ENCODE measurements around the gene SYCE3. TPM values are rescaled to one million over a fixed set of nuclear protein-coding genes. Genes with fewer than 3 reads are reported as not detected.
"Not testable (repeated sequence)": the region's sequence is repeated elsewhere in the genome, so short reads cannot be mapped to it uniquely, and the experiment has no call there.

SYCE3 gene
- total RNA-seq, 1 donor from 2014 or later, result 0.62 TPM

DNA sequence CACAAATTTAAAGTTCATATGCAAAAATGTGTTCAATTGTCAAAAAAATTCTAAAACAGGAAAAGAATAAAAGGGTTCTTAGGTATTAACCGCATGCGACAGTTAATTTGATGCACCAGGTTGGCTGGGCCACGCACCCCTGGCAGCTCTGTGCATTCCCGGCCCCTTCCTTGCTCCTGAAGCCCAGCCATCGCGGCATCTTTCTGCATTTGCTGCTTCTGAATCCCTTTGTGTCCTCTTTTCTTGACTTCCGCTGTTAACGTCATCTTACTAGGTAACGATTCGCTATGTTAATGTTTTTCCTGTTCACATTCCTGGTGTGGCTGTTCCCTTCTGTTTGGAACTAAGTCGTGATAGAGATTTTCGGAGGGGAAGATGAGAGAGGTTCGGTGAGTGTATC is 25.0 kb downstream of the SYCE3 start:
- H3K4me3 Mint-ChIP-seq (ENCODE audit: low read depth), result no peak overlapping the region
- H3K27me3 Mint-ChIP-seq (ENCODE audit: low read depth), result no peaks in the 10 kb centered on the region
- DNase-seq (ENCODE audit: low spot score), result no peak
- H3K9me3 Mint-ChIP-seq, result no peaks in the 10 kb centered on the region
- H3K4me1 Mint-ChIP-seq (ENCODE audit: low read depth), result peaks cover 65% of the 10 kb centered on the region
- no peaks in the 10 kb centered on the region for H3K36me3 Mint-ChIP-seq (ENCODE audit: low read depth)
- intact Hi-C loops (cut with micrococcal nuclease), result loop anchor here (2.0 kb wide), 1 partner anchor 83 kb away; no protein-coding TSS in a partner anchor
- peak overlapping the region; percentile 81 for H3K27ac Mint-ChIP-seq

DNA sequence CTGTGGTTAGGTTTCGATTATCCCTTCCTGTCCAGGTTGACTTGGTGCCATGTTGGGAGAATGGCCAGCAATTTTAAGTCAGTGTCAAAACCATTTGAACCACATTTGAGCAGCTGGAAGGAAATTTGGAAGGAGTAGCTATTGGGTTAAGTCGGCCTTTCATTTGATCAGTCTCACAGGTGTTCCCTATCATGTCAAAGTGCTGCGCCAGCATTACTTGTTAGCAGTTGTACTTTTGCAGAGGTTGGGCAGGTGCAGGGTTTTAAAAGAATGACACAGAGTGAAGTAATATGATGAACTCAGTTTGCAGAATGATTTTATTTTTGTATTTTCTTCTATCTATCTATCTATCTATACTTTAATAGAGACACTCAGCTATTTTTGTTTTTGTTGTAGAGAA is 26.5 kb downstream of the SYCE3 start:
- intact Hi-C loops (cut with micrococcal nuclease), result no loop called here
- Mint-ChIP-seq H3K27ac (no peak overlapping the region), H3K4me3 (ENCODE audit: low read depth) (no peak overlapping the region), H3K9me3 (no peaks in the 10 kb centered on the region), H3K27me3 (ENCODE audit: low read depth) (no peaks in the 10 kb centered on the region), H3K36me3 (ENCODE audit: low read depth) (no peaks in the 10 kb centered on the region), H3K4me1 (ENCODE audit: low read depth) (peaks cover 53% of the 10 kb centered on the region)
- no peak for DNase-seq (ENCODE audit: low spot score)

DNA sequence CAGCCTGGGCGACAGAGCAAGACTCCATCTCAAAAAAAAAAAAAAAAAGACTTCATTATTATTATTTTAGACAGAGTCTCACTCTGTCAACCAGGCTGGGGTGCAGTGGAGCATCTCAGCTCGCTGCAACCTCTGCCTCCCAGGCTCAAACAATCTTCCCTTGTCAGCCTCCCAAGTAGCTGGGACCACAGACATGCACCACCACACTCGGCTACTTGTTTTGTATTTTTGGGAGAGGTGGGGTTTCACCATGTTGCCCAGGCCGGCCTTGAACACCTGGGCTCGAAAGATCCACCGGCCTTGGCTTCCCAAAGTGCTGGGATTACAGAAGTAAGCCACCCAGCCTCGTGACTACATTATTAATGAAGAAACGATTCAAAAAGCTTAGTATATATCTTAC is 27.6 kb downstream of the SYCE3 start:
- intact Hi-C loops (cut with micrococcal nuclease), result no loop called here
- DNase-seq (ENCODE audit: low spot score), result no peak
- Mint-ChIP-seq H3K4me3 (ENCODE audit: low read depth) (no peak overlapping the region), H3K27me3 (ENCODE audit: low read depth) (no peaks in the 10 kb centered on the region), H3K36me3 (ENCODE audit: low read depth) (no peaks in the 10 kb centered on the region), H3K9me3 (no peaks in the 10 kb centered on the region), H3K27ac (no peak overlapping the region), H3K4me1 (ENCODE audit: low read depth) (peaks cover 44% of the 10 kb centered on the region)

DNA sequence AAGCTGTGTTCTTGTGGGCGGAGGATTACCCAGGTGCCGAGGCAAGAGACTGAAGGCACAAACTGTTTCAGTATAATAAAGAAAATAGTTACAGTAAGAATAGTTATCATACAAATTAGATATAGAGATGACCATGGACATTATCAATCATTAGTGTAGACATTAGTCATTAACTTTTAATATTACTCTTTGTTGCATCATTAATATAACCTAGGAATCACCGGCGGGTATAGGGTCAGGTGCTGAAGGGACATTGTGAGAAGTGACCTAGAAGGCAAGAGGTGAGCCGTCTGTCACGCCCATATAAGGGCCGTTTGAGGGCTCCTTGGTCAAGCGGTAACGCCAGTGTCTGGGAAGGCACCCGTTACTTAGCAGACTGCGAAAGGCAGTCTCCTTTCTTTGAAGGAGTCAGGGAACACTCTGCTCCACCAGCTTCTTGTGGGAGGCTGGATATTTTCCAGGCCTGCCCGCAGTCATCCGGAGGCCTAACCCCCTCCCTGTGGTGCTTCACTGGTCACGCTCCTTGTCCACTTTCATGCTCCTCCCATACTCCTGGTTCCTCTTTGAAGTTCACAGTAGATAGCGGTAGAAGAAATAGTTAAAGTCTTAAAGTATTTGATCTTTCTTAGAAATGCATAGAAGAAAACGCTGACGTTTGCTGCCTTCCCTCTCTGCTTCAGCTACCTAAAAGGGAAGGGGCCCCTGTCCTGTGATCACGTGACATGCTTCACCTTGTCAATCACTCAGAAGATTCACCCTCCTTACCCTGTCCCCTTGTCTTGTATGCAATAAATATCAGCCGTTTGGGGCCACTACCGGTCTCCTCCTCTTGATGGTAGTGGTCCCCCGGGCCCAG is 28.6 kb downstream of the SYCE3 start:
- not testable (repeated sequence) for H3K27me3 Mint-ChIP-seq (ENCODE audit: low read depth); DNase-seq (ENCODE audit: low spot score)
- H3K4me1 Mint-ChIP-seq (ENCODE audit: low read depth), result peaks cover 35% of the 10 kb centered on the region

DNA sequence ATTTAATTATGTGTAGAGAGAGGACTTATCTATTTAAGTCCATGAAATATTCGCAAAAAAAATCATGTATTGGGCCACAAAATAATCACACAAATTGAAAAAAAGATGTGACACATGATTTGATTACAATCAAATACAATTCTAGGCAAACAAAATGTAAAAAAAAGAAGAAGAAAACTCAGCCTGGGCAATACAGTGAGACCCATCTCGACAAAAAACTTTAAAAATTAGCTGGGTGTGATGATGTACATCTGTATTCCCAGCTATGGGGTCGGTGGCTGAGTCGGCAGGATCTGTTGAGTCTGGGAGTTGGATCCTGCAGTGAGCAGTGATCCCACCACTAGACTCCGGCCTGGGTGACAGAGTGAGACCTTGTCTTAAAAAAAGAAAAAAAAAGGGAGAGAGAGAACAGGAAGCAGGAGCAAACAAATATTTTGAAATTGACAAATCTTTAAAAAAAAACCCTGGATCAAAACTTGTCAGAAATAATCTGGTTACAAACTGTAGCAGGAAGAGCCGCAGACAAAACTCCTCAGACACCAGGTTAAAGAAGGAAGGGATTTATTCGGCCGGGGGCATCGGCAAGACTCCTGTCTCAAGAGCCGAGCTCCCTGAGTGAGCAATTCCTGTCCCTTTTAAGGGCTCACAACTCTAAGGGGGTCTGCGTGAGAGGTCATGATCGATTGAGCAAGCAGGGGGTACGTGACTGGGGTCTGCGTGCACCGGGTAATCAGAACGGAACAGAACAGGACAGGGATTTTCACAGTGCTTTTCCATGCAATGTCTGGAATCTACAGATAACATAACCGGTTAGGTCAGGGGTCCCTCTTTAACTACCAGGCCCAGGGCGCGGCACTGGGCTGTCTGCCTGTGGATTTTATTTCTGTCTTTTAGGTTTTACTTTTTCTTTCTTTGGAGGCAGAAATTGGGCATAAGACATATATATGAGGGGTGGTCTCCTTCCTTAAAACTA is 29.6 kb downstream of the SYCE3 start:
- intact Hi-C loops (cut with micrococcal nuclease), result no loop called here
- Mint-ChIP-seq H3K4me3 (ENCODE audit: low read depth) (peak overlapping the region; percentile 91), H3K9me3 (no peaks in the 10 kb centered on the region), H3K36me3 (ENCODE audit: low read depth) (peaks cover 5% of the 10 kb centered on the region), H3K4me1 (ENCODE audit: low read depth) (peaks cover 34% of the 10 kb centered on the region), H3K27me3 (ENCODE audit: low read depth) (no peaks in the 10 kb centered on the region), H3K27ac (peak overlapping the region; percentile 81)
- no peak for DNase-seq (ENCODE audit: low spot score)

More for the DNA sequence above, 28.6 kb downstream of the SYCE3 start:
- H3K4me3 Mint-ChIP-seq (ENCODE audit: low read depth); intact Hi-C loops (cut with micrococcal nuclease); H3K9me3 Mint-ChIP-seq; H3K36me3 Mint-ChIP-seq (ENCODE audit: low read depth): not testable (repeated sequence)
- peak overlapping the region; percentile 21 for H3K27ac Mint-ChIP-seq

DNA sequence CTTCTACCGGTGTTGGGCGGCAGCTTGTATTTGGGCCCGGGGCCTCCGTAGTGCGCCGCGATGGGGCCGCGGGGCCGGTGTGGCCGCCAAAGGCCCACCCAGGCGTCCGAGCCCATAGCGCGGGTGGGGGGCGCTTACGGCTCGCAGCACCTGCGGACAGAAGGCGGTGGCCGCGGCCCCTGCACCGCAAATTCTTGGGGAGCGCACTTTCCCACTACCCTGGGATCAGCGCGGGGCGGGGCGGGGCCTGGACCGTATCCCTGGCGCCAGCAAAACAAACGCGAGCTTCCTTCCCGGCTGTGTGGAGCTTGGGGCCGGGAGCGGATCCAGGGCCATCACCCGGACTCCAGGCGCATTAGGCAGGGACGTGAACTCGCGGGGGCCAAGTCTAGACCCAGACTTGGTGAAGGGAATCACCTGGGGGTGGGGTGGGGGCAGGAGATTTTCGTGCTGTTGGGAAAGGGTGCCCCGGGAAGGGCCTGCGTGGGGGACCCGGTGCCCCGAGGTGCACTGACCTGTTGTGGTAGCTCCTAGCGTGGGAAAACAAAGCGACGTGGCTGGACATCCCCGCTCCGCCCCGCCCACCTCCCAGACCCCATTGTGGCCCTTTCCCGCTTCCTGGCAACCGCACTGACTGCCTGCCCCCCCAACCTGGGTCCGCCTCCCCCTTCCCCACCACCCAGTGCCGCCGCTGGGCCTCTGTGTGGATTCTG is 30.6 kb downstream of the SYCE3 start:
- peak; percentile 14 for DNase-seq (ENCODE audit: low spot score)
- Mint-ChIP-seq H3K27ac (peak overlapping the region; percentile 98), H3K4me1 (ENCODE audit: low read depth) (peaks cover 37% of the 10 kb centered on the region), H3K27me3 (ENCODE audit: low read depth) (no peaks in the 10 kb centered on the region), H3K9me3 (no peaks in the 10 kb centered on the region), H3K36me3 (ENCODE audit: low read depth) (peaks cover 12% of the 10 kb centered on the region), H3K4me3 (ENCODE audit: low read depth) (peak overlapping the region; percentile 91)
- intact Hi-C loops (cut with micrococcal nuclease), result loop anchor here (1.0 to 2.0 kb wide), 4 partner anchors 7 to 89 kb away; partner anchors contain the start of genes CHKB and KLHDC7B

DNA sequence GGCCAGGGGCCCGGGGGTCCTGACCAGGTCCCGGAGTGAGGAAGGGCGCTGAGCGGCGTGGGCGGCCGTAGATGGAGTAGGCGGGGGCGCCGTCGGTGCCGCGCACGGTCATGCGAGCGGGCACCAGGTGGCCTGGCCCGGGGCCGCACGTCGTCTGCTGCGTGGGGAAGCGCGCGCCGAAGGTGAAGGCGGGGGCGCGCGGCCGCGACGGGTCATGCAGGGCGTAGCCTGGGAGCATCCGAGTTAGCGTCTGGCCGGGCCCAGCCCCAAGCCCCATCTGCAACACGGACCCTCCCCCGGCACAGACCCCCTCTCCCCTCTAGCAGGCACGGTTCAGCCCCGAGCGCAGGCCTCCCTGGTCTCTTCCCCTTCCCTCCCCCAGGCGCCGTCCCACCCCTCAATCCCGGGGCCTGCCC is 31.2 kb downstream of the SYCE3 start:
- H3K36me3 Mint-ChIP-seq (ENCODE audit: low read depth), result peaks cover 17% of the 10 kb centered on the region
- intact Hi-C loops (cut with micrococcal nuclease), result loop anchor here (1.0 to 2.0 kb wide), 4 partner anchors 8 to 90 kb away; partner anchors contain the start of genes CHKB and KLHDC7B
- DNase-seq (ENCODE audit: low spot score), result peak; percentile 70
- H3K9me3 Mint-ChIP-seq, result no peaks in the 10 kb centered on the region
- H3K27ac Mint-ChIP-seq, result peak overlapping the region; percentile 98
- H3K27me3 Mint-ChIP-seq (ENCODE audit: low read depth), result no peaks in the 10 kb centered on the region
- H3K4me1 Mint-ChIP-seq (ENCODE audit: low read depth), result peaks cover 38% of the 10 kb centered on the region
- H3K4me3 Mint-ChIP-seq (ENCODE audit: low read depth), result peak overlapping the region; percentile 91

DNA sequence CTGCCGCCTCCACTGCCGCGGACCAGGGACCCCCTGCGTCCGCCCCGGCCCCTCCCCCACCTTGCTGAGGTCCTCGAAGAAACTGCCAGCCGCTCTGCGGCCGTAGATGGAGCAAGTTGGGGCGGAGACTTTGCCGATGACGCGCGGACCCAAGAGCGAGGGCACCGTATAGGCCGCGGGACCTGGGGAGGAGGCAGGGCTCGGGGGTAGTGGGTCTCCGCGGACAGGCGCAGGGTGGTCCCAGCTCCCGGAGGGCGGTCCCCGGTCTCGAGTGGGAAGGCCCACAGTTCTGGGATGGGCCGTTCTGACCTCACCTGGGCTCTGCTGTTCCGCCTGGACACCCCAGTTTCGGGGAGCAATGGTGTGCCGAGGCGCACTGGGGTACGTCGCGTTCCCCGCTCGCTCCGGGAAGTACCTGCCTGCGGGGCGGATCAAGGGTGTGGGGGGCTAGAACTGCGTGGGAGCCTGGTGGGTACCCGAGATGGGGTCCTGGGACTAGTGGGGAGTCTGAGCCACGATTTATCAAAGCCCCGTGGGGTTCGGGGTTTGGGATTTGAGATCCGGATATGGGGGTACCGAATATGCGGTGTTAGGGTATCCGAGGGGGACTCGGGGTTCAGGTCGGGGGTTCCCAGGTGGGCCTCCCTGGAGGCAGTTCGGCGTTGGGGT is 31.7 kb downstream of the SYCE3 start:
- Mint-ChIP-seq H3K27ac (peak overlapping the region; percentile 98), H3K9me3 (no peaks in the 10 kb centered on the region), H3K4me1 (ENCODE audit: low read depth) (peaks cover 38% of the 10 kb centered on the region), H3K27me3 (ENCODE audit: low read depth) (no peaks in the 10 kb centered on the region), H3K36me3 (ENCODE audit: low read depth) (peaks cover 17% of the 10 kb centered on the region), H3K4me3 (ENCODE audit: low read depth) (peak overlapping the region; percentile 91)
- intact Hi-C loops (cut with micrococcal nuclease), result loop anchor here (1.0 to 2.0 kb wide), 4 partner anchors 8 to 90 kb away; partner anchors contain the start of genes CHKB and KLHDC7B
- peak; percentile 83 for DNase-seq (ENCODE audit: low spot score)

DNA sequence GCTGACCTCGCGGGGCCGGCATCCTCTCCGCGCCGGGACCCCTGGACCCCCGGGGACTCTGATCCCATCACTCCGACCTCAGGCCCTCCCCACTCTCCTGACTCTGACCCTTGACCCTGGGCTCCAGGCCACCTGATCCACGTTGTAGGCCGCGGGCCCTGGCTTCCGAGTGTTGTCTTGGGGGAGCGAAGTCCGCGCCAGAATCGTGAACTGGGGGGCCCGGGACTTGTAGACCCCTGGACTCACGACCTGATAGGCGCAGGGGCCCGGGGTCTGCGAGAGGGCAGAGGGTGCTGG is 32.2 kb downstream of the SYCE3 start:
- no peaks in the 10 kb centered on the region for H3K9me3 Mint-ChIP-seq
- peak overlapping the region; percentile 91 for H3K4me3 Mint-ChIP-seq (ENCODE audit: low read depth)
- DNase-seq (ENCODE audit: low spot score), result no peak
- H3K27ac Mint-ChIP-seq, result peak overlapping the region; percentile 98
- intact Hi-C loops (cut with micrococcal nuclease), result loop anchor here (2.0 kb wide), 2 partner anchors 14 to 52 kb away; partner anchors contain the start of genes CHKB and KLHDC7B
- H3K27me3 Mint-ChIP-seq (ENCODE audit: low read depth), result no peaks in the 10 kb centered on the region
- H3K36me3 Mint-ChIP-seq (ENCODE audit: low read depth), result peaks cover 17% of the 10 kb centered on the region
- H3K4me1 Mint-ChIP-seq (ENCODE audit: low read depth), result peaks cover 38% of the 10 kb centered on the region

DNA sequence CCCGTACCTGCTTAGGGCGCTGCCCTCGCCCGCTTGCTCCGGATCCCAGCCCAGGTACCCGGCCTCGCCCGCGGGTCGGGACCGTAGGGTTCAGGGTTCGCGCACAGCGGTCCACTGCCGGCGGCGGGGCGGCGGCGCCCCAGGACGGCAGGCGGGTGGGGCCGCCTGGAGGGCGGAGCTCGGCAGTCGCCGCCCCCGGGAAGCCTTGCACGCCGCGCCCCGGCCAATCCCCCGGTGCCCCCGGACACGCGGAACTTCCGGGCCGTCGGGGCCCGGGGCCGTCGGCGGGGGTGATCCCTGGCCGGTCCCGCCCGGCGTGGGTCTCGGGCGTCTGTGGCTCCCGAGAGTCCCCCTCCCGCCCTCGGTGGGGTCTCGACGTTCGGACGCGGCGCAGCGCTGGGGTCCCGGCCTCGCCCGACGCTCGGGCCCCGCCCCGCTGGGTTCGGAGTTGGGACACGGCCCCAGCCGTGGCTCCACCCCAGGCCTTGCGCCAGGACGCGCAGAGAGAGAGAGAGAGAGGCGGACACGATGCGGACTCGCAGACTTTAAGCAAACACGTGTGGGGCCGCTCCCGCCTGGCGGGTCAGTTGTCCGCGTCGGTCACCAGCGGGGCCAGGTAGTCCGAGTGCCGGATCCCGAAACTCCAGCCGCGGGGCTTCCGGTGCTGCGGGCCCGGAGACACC is 32.7 kb downstream of the SYCE3 start, which contains the start of gene TYMP:
Gene TYMP, minus strand, starts transcription at position 116 of the 683 bp plus-strand sequence. CDS start 303 bp downstream, outside the sequence.
- intact Hi-C loops (cut with micrococcal nuclease), result loop anchor here (2.0 to 10.0 kb wide), 4 partner anchors 15 to 285 kb away; partner anchors contain the start of genes CHKB, KLHDC7B and TUBGCP6
- peak; percentile 76 for DNase-seq (ENCODE audit: low spot score)
- H3K4me1 Mint-ChIP-seq (ENCODE audit: low read depth), result peaks cover 38% of the 10 kb centered on the region
- H3K27me3 Mint-ChIP-seq (ENCODE audit: low read depth), result no peaks in the 10 kb centered on the region
- H3K4me3 Mint-ChIP-seq (ENCODE audit: low read depth), result peak within 1 kb of the TSS; percentile 91
- no peaks in the 10 kb centered on the region for H3K9me3 Mint-ChIP-seq
- peaks cover 17% of the 10 kb centered on the region for H3K36me3 Mint-ChIP-seq (ENCODE audit: low read depth)
- H3K27ac Mint-ChIP-seq, result peak within 1 kb of the TSS; percentile 98

DNA sequence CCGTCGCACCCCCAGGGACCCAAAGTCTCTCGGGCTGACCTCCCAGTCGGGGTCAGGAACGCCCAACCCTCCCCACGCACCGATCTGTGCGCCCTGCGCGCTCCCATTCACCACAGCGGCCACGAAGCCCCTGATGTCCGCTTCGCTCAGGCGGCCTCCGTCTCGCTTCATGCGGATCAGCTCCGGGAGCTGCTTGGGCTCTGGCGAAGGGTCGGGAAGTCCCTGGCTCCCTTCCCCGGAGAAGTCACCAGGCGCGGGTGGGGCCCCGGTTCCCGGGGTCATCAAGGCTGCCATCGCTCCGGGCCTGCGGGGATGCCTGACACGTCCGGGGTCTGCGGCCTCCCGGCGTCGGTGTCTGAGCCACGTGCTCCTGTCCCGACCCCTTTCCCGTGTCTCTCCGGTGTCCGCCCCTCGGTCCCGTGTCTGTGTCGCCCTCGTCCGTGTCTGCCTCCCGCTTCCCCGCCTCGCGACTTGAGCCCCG is 33.3 kb downstream of the SYCE3 start:
- Mint-ChIP-seq H3K9me3 (no peaks in the 10 kb centered on the region), H3K36me3 (ENCODE audit: low read depth) (peaks cover 22% of the 10 kb centered on the region), H3K4me3 (ENCODE audit: low read depth) (peak overlapping the region; percentile 76), H3K4me1 (ENCODE audit: low read depth) (peaks cover 41% of the 10 kb centered on the region), H3K27ac (peak overlapping the region; percentile 38), H3K27me3 (ENCODE audit: low read depth) (no peaks in the 10 kb centered on the region)
- intact Hi-C loops (cut with micrococcal nuclease), result loop anchor here (5.0 to 10.0 kb wide), 2 partner anchors 57 to 285 kb away; partner anchors contain the start of gene TUBGCP6
- DNase-seq (ENCODE audit: low spot score), result no peak
